A673 (cell line): ENCODE data around the gene KMT2B.

ENCODE experiments used
- CTCF ChIP-seq: fragments of 300-800, 200-600 bp; sonication (generic); conservative IDR thresholded peaks from 2 replicates; pipeline ENCODE4 v1.5.1; 2017; ENCODE audit warnings: low read depth, mild to moderate bottlenecking, antibody characterized with exemption, low read length, moderate library complexity, mixed read lengths
- EZH2 ChIP-seq: fragments of 200-600 bp; sonication (generic); IDR thresholded peaks from 2 replicates; pipeline ENCODE4 v1.6.1; 2017; ENCODE audit warnings: borderline replicate concordance, low read depth, mild to moderate bottlenecking, mixed read lengths, antibody characterized with exemption, low read length; ENCODE audit not compliant: poor library complexity, severe bottlenecking

GRCh38 chr19:35779033-35779432 lies 61.2 kb downstream of the KMT2B start:
- TF ChIP-seq CTCF (no peak), EZH2 (no peak)
